ENCODE data around the gene RBM24.

- TF ChIP-seq POLR2A (IDR thresholded peaks at IDR 0.05) = no peak
- TF ChIP-seq CTCF (IDR thresholded peaks at IDR 0.05) = no peak
Measured at GRCh38 chr6:17268114-17268513, 13.0 kb upstream of the RBM24 start.

Data from esophagus squamous epithelium (tissue), 4 donors.